ENCODE measurements around the gene CTU2.

CTU2 gene

GRCh38 chr16:88742896-88743605 is 36.7 kb downstream of the CTU2 start:
- Histone ChIP-seq H3K27ac (ENCODE audit: low read depth, low read length) (no peak overlapping the region), H3K4me3 (ENCODE audit: low read depth in 1 of 5, low read length in 5 of 5) (no peak overlapping the region), H3K36me3 (ENCODE audit: control insufficient read depth in 5 of 5, insufficient read depth in 5 of 5, low read length in 5 of 5) (peaks cover 0 to 60% (median 42%) of the 10 kb centered on the region in 5 donors), H3K9me3 (ENCODE audit: control insufficient read depth in 5 of 5, low read length in 5 of 5) (no peaks in the 10 kb centered on the region), H3K9ac (ENCODE audit: low read length in 5 of 5) (no peak overlapping the region), H3K27me3 (ENCODE audit: control insufficient read depth in 5 of 5, insufficient read depth in 4 of 5, low read length in 5 of 5) (no peaks in the 10 kb centered on the region), H3K4me1 (ENCODE audit: control insufficient read depth in 5 of 5, insufficient read depth in 5 of 5, low read length in 5 of 5) (peaks cover 6 to 43% (median 29%) of the 10 kb centered on the region in 5 donors)

GRCh38 chr16:88743693-88744576 is 37.6 kb downstream of the CTU2 start:
- H3K4me3 ChIP-seq (ENCODE audit: low read depth in 1 of 5, low read length in 5 of 5) = no peak overlapping the region
- peaks cover 0 to 56% (median 35%) of the 10 kb centered on the region in 5 donors for H3K36me3 ChIP-seq (ENCODE audit: control insufficient read depth in 5 of 5, insufficient read depth in 5 of 5, low read length in 5 of 5)
- H3K9ac ChIP-seq (ENCODE audit: low read length in 5 of 5) = no peak overlapping the region
- H3K9me3 ChIP-seq (ENCODE audit: control insufficient read depth in 5 of 5, low read length in 5 of 5) = no peaks in the 10 kb centered on the region
- no peak overlapping the region for H3K27ac ChIP-seq (ENCODE audit: low read depth, low read length)
- H3K4me1 ChIP-seq (ENCODE audit: control insufficient read depth in 5 of 5, insufficient read depth in 5 of 5, low read length in 5 of 5) = peaks cover 6 to 48% (median 29%) of the 10 kb centered on the region in 5 donors
- no peaks in the 10 kb centered on the region for H3K27me3 ChIP-seq (ENCODE audit: control insufficient read depth in 5 of 5, insufficient read depth in 4 of 5, low read length in 5 of 5)

- no peak overlapping the region for H3K27ac ChIP-seq (ENCODE audit: low read depth, low read length)
Observed at GRCh38 chr16:88744577-88745521, 38.5 kb downstream of the CTU2 start.

GRCh38 chr16:88746506-88746905 is 40.2 kb downstream of the CTU2 start:
- no peak overlapping the region for H3K27ac ChIP-seq (ENCODE audit: low read depth, low read length)
- peaks cover 6 to 48% (median 29%) of the 10 kb centered on the region in 5 donors for H3K4me1 ChIP-seq (ENCODE audit: control insufficient read depth in 5 of 5, insufficient read depth in 5 of 5, low read length in 5 of 5)
- H3K36me3 ChIP-seq (ENCODE audit: control insufficient read depth in 5 of 5, insufficient read depth in 5 of 5, low read length in 5 of 5) = peaks cover 0 to 40% (median 16%) of the 10 kb centered on the region in 5 donors
- no peak overlapping the region for H3K9ac ChIP-seq (ENCODE audit: low read length in 5 of 5)
- H3K4me3 ChIP-seq (ENCODE audit: low read depth in 1 of 5, low read length in 5 of 5) = no peak overlapping the region
- no peaks in the 10 kb centered on the region for H3K27me3 ChIP-seq (ENCODE audit: control insufficient read depth in 5 of 5, insufficient read depth in 4 of 5, low read length in 5 of 5)
- no peaks in the 10 kb centered on the region for H3K9me3 ChIP-seq (ENCODE audit: control insufficient read depth in 5 of 5, low read length in 5 of 5)

More at GRCh38 chr16:88744577-88745521, 38.5 kb downstream of the CTU2 start:
- Histone ChIP-seq H3K9me3 (ENCODE audit: control insufficient read depth in 5 of 5, low read length in 5 of 5) (no peaks in the 10 kb centered on the region), H3K4me3 (ENCODE audit: low read depth in 1 of 5, low read length in 5 of 5) (no peak overlapping the region), H3K9ac (ENCODE audit: low read length in 5 of 5) (no peak overlapping the region), H3K4me1 (ENCODE audit: control insufficient read depth in 5 of 5, insufficient read depth in 5 of 5, low read length in 5 of 5) (peaks cover 6 to 48% (median 29%) of the 10 kb centered on the region in 5 donors), H3K36me3 (ENCODE audit: control insufficient read depth in 5 of 5, insufficient read depth in 5 of 5, low read length in 5 of 5) (peaks cover 0 to 50% (median 31%) of the 10 kb centered on the region in 5 donors), H3K27me3 (ENCODE audit: control insufficient read depth in 5 of 5, insufficient read depth in 4 of 5, low read length in 5 of 5) (no peaks in the 10 kb centered on the region)

GRCh38 chr16:88747588-88748301 is 41.4 kb downstream of the CTU2 start:
- Histone ChIP-seq H3K9ac (ENCODE audit: low read length in 5 of 5) (no peak overlapping the region), H3K4me3 (ENCODE audit: low read depth in 1 of 5, low read length in 5 of 5) (no peak overlapping the region), H3K36me3 (ENCODE audit: control insufficient read depth in 5 of 5, insufficient read depth in 5 of 5, low read length in 5 of 5) (peaks cover 0 to 35% (median 10%) of the 10 kb centered on the region in 5 donors), H3K27ac (ENCODE audit: low read depth, low read length) (no peak overlapping the region), H3K9me3 (ENCODE audit: control insufficient read depth in 5 of 5, low read length in 5 of 5) (no peaks in the 10 kb centered on the region), H3K4me1 (ENCODE audit: control insufficient read depth in 5 of 5, insufficient read depth in 5 of 5, low read length in 5 of 5) (peaks cover 6 to 48% (median 29%) of the 10 kb centered on the region in 5 donors), H3K27me3 (ENCODE audit: control insufficient read depth in 5 of 5, insufficient read depth in 4 of 5, low read length in 5 of 5) (no peaks in the 10 kb centered on the region)

GRCh38 chr16:88748364-88748763 is 42.1 kb downstream of the CTU2 start:
- Histone ChIP-seq H3K36me3 (ENCODE audit: control insufficient read depth in 5 of 5, insufficient read depth in 5 of 5, low read length in 5 of 5) (peaks cover 0 to 30% (median 9%) of the 10 kb centered on the region in 5 donors), H3K9me3 (ENCODE audit: control insufficient read depth in 5 of 5, low read length in 5 of 5) (no peaks in the 10 kb centered on the region), H3K4me1 (ENCODE audit: control insufficient read depth in 5 of 5, insufficient read depth in 5 of 5, low read length in 5 of 5) (peaks cover 4 to 49% (median 29%) of the 10 kb centered on the region in 5 donors)

GRCh38 chr16:88749358-88749757 is 43.1 kb downstream of the CTU2 start:
- no peaks in the 10 kb centered on the region for H3K9me3 ChIP-seq (ENCODE audit: control insufficient read depth in 5 of 5, low read length in 5 of 5)
- no peak overlapping the region for H3K27ac ChIP-seq (ENCODE audit: low read depth, low read length)
- H3K27me3 ChIP-seq (ENCODE audit: control insufficient read depth in 5 of 5, insufficient read depth in 4 of 5, low read length in 5 of 5) = no peaks in the 10 kb centered on the region
- peaks cover 4 to 49% (median 23%) of the 10 kb centered on the region in 5 donors for H3K4me1 ChIP-seq (ENCODE audit: control insufficient read depth in 5 of 5, insufficient read depth in 5 of 5, low read length in 5 of 5)
- peaks cover 0 to 37% (median 11%) of the 10 kb centered on the region in 5 donors for H3K36me3 ChIP-seq (ENCODE audit: control insufficient read depth in 5 of 5, insufficient read depth in 5 of 5, low read length in 5 of 5)
- no peak overlapping the region for H3K9ac ChIP-seq (ENCODE audit: low read length in 5 of 5)
- H3K4me3 ChIP-seq (ENCODE audit: low read depth in 1 of 5, low read length in 5 of 5) = no peak overlapping the region

More at GRCh38 chr16:88748364-88748763, 42.1 kb downstream of the CTU2 start:
- H3K27me3 ChIP-seq (ENCODE audit: control insufficient read depth in 5 of 5, insufficient read depth in 4 of 5, low read length in 5 of 5) = no peaks in the 10 kb centered on the region
- H3K4me3 ChIP-seq (ENCODE audit: low read depth in 1 of 5, low read length in 5 of 5) = no peak overlapping the region
- no peak overlapping the region for H3K9ac ChIP-seq (ENCODE audit: low read length in 5 of 5)
- no peak overlapping the region for H3K27ac ChIP-seq (ENCODE audit: low read depth, low read length)

GRCh38 chr16:88750854-88751253 is 44.6 kb downstream of the CTU2 start:
- H3K36me3 ChIP-seq (ENCODE audit: control insufficient read depth in 5 of 5, insufficient read depth in 5 of 5, low read length in 5 of 5) = peaks cover 0 to 37% (median 11%) of the 10 kb centered on the region in 5 donors
- H3K4me3 ChIP-seq (ENCODE audit: low read depth in 1 of 5, low read length in 5 of 5) = no peak overlapping the region
- no peaks in the 10 kb centered on the region for H3K9me3 ChIP-seq (ENCODE audit: control insufficient read depth in 5 of 5, low read length in 5 of 5)
- H3K27me3 ChIP-seq (ENCODE audit: control insufficient read depth in 5 of 5, insufficient read depth in 4 of 5, low read length in 5 of 5) = no peaks in the 10 kb centered on the region
- H3K9ac ChIP-seq (ENCODE audit: low read length in 5 of 5) = no peak overlapping the region
- peaks cover 2 to 43% (median 11%) of the 10 kb centered on the region in 5 donors for H3K4me1 ChIP-seq (ENCODE audit: control insufficient read depth in 5 of 5, insufficient read depth in 5 of 5, low read length in 5 of 5)
- no peak overlapping the region for H3K27ac ChIP-seq (ENCODE audit: low read depth, low read length)

All from subcutaneous abdominal adipose tissue (tissue), 5 donors.